Epithelial cell of proximal tubule (primary cell): ENCODE results near the gene LUZP2. TPM values are rescaled to one million over a fixed set of nuclear protein-coding genes. Genes with fewer than 3 reads are reported as not detected.

Experiments
- DNase-seq: peaks from one replicate; pipeline ENCODE4 v3.0.0-alpha.2; 2011; ENCODE audit warnings: low read depth
- H3K4me3 ChIP-seq: 2 replicates; pipeline ENCODE4 v1.5.1; 2011; ENCODE audit warnings: low read depth, mild to moderate bottlenecking, low read length
- CTCF ChIP-seq: conservative IDR thresholded peaks from 2 replicates; pipeline ENCODE4 v1.5.1; 2012; ENCODE audit warnings: low read depth, mild to moderate bottlenecking, low read length
- total RNA-seq: library from RNA; depleted of rRNA; stranded (reverse); fragments of >200 nt; gene quantifications from 2 replicates; pipeline ENCODE4 v1.2.3, GENCODE V29; 2015

Gene LUZP2
- total RNA-seq, 1 donor from 2014 or later = 0.75 TPM

- TF ChIP-seq CTCF = no peak
- DNase-seq = no peak
- no peak overlapping the region for H3K4me3 ChIP-seq
These were observed 189.0 kb downstream of the LUZP2 start for GRCh38 chr11:24685821-24686220.

- DNase-seq = no peak
- no peak for TF ChIP-seq CTCF
- H3K4me3 ChIP-seq = no peak overlapping the region
These were observed 190.8 kb downstream of the LUZP2 start for GRCh38 chr11:24687531-24688147.

- no peak for TF ChIP-seq CTCF
- no peak overlapping the region for H3K4me3 ChIP-seq
- DNase-seq = no peak
These were observed 192.1 kb downstream of the LUZP2 start for GRCh38 chr11:24688981-24689380.

GRCh38 chr11:24697522-24698111 lies 200.8 kb downstream of the LUZP2 start:
- no peak overlapping the region for H3K4me3 ChIP-seq
- peak; percentile 29 for DNase-seq
- no peak for TF ChIP-seq CTCF

- no peak for TF ChIP-seq CTCF
- no peak for DNase-seq
- no peak overlapping the region for H3K4me3 ChIP-seq
These were observed 207.9 kb downstream of the LUZP2 start for GRCh38 chr11:24704716-24705115.

- H3K4me3 ChIP-seq = no peak overlapping the region
- no peak for TF ChIP-seq CTCF
- no peak for DNase-seq
These were observed 208.6 kb downstream of the LUZP2 start for GRCh38 chr11:24705474-24705873.

- DNase-seq = no peak
- H3K4me3 ChIP-seq = no peak overlapping the region
- TF ChIP-seq CTCF = no peak
These were observed 211.8 kb downstream of the LUZP2 start for GRCh38 chr11:24708616-24709015.
